ENCODE results near the gene SPTBN1. TPM values are rescaled to one million over a fixed set of nuclear protein-coding genes. Genes with fewer than 3 reads are reported as not detected.

SPTBN1 gene
- total and polyA plus RNA-seq, 8 donors = 28.7 to 475 (median 193) TPM

DNA sequence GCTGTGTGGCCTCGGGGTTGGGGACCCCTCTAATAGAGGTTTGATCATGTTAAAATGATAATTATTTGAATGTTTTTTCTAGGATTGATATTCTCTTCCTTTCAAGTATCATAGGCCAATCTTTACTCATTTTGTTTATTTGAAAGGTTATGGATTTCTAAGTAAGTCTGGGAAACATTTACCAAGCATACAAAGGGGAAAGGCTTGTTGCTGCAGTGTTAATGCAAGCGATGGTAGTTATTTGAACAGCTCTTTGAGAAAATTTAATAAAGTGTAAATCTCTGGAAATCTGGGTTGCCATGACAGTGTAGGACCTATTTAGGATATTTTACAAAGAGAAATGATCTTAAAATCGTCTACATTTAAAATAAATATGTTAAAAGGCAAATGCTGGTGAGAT lies 56.1 kb downstream of the SPTBN1 start:
- no peak for TF ChIP-seq POLR2AphosphoS5 (IDR thresholded peaks at IDR 0.05)
- TF ChIP-seq POLR2A (IDR thresholded peaks at IDR 0.05) = no peak
- no peak for TF ChIP-seq EP300 (IDR thresholded peaks at IDR 0.05)
- TF ChIP-seq, protein P1, sequence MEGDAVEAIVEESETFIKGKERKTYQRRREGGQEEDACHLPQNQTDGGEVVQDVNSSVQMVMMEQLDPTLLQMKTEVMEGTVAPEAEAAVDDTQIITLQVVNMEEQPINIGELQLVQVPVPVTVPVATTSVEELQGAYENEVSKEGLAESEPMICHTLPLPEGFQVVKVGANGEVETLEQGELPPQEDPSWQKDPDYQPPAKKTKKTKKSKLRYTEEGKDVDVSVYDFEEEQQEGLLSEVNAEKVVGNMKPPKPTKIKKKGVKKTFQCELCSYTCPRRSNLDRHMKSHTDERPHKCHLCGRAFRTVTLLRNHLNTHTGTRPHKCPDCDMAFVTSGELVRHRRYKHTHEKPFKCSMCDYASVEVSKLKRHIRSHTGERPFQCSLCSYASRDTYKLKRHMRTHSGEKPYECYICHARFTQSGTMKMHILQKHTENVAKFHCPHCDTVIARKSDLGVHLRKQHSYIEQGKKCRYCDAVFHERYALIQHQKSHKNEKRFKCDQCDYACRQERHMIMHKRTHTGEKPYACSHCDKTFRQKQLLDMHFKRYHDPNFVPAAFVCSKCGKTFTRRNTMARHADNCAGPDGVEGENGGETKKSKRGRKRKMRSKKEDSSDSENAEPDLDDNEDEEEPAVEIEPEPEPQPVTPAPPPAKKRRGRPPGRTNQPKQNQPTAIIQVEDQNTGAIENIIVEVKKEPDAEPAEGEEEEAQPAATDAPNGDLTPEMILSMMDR (IDR thresholded peaks at IDR 0.05) = no peak
- Histone ChIP-seq H3K27ac (no peak overlapping the region), H3K9me3 (no peaks in the 10 kb centered on the region), H3K4me1 (peaks cover 0 to 29% (median 11%) of the 10 kb centered on the region in 4 donors), H3K36me3 (no peaks in the 10 kb centered on the region), H3K4me3 (no peak overlapping the region), H3K27me3 (no peaks in the 10 kb centered on the region)
- 73 to 84% (median 76%) methylated on average over 3 of the region's 3 CpGs for WGBS, 5 donors
- no peak for DNase-seq
- intact Hi-C loops (cut with DNase I; ENCODE audit: low total_unique reads) = no loop called here

DNA sequence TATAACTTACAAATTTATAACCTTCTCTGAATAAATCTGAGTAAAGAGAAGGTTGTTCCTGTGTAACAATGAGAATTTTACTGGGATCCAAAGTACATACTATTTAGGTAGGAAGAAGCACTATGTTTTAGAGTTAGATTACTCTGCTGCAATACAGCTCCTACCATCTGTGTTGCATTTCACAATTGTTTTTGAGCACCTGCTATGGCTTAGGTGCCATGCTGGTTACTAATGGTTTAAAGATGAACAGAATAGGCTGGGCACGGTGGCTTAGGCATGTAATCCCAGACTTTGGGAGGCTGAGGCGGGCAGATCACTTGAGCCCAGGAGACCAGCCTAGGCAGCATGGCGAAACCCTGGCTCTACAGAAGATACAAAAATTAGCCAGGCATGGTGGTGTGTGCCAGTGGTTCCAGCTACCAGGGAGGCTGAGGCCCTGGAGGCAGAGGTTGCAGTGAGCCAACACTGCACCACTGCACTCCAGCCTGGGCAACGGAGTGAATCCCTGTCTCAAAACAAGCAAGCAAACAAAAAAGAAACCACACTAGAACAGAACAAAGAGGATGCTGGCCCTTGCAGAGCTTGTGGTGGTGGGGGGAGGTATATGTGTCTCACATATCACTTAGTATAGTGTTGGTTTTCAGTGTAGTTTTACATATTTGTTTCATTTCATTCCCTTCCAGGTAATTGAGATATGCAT lies 56.7 kb downstream of the SPTBN1 start:
- peaks cover 0 to 32% (median 13%) of the 10 kb centered on the region in 4 donors for H3K4me1 ChIP-seq
- no peak for DNase-seq
- H3K27ac ChIP-seq = no peak overlapping the region
- no peaks in the 10 kb centered on the region for H3K9me3 ChIP-seq
- H3K27me3 ChIP-seq = no peaks in the 10 kb centered on the region
- intact Hi-C loops (cut with DNase I; ENCODE audit: low total_unique reads) = no loop called here
- TF ChIP-seq EP300 (IDR thresholded peaks at IDR 0.05) (no peak), POLR2AphosphoS5 (IDR thresholded peaks at IDR 0.05) (no peak), POLR2A (IDR thresholded peaks at IDR 0.05) (no peak)
- TF ChIP-seq, protein P1 (IDR thresholded peaks at IDR 0.05) = no peak
- no peaks in the 10 kb centered on the region for H3K36me3 ChIP-seq
- no peak overlapping the region for H3K4me3 ChIP-seq
- WGBS, 5 donors = 80 to 87% (median 84%) methylated on average over 4 of the region's 4 CpGs

DNA sequence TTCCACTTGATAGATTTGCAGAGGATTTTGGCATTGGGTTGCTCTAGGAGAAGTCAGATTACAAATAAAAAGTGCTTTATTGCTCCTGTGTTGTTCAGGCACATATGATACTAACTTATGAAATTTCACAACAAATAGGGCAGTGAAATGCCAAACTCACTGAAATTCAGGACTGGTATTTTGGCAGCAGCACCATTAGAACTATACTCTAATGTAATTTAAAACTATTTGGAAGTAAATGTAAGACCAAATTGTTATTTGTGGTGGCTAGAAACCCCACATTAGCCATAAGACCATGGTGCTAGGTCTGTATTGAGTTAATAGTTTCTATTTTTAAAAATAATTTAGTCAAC lies 57.2 kb downstream of the SPTBN1 start:
- TF ChIP-seq, protein P1 (IDR thresholded peaks at IDR 0.05) = no peak
- no peak for TF ChIP-seq POLR2AphosphoS5 (IDR thresholded peaks at IDR 0.05)
- TF ChIP-seq EP300 (IDR thresholded peaks at IDR 0.05) = no peak
- no peak for TF ChIP-seq POLR2A (IDR thresholded peaks at IDR 0.05)
- Histone ChIP-seq H3K27ac (no peak overlapping the region), H3K36me3 (no peaks in the 10 kb centered on the region), H3K4me1 (peaks cover 0 to 37% (median 13%) of the 10 kb centered on the region in 4 donors), H3K27me3 (no peaks in the 10 kb centered on the region), H3K9me3 (no peaks in the 10 kb centered on the region), H3K4me3 (no peak overlapping the region)
- DNase-seq = no peak
- intact Hi-C loops (cut with DNase I; ENCODE audit: low total_unique reads) = no loop called here

DNA sequence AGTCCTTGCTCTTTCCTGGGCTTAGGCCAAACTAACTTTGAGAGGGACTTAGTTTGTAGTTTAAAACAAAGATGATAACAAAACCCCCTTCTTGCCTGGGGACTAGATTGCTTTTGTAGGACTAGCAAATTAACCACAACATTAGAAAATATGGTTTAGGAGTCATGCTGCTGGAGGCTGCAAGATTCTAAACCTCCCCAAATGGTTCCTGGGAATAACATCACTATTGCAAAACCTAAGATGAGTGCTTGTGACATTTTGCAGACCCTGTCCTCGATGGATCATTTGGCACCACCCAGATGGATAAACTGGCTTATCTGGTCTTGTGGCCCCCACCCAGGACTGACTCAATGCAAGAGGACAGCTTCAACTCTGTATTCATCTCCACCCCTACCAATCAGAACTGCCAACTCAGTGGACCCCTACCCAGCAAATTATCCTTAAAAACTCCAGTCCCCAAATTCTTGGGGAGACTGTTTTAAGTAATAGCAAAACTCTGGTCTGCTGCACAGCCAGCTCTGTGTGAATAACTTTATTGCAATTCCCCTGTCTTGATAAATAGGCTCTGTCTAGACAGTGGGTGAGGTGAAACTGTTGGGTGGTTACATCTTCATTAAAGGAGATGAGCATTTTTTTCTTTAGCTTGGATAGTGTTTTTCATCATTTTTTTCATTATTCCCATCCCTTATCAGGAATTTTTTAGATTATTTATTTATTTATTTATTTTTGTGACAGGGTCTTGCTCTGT lies 58.9 kb downstream of the SPTBN1 start:
- Histone ChIP-seq H3K9me3 (no peaks in the 10 kb centered on the region), H3K27me3 (no peaks in the 10 kb centered on the region), H3K4me1 (peaks cover 0 to 49% (median 21%) of the 10 kb centered on the region in 4 donors), H3K4me3 (no peak overlapping the region), H3K36me3 (no peaks in the 10 kb centered on the region), H3K27ac (no peak overlapping the region)
- WGBS, 5 donors = 29 to 56% (median 42%) methylated on average over 1 of the region's 1 CpG
- TF ChIP-seq POLR2A (IDR thresholded peaks at IDR 0.05) (no peak), POLR2AphosphoS5 (IDR thresholded peaks at IDR 0.05) (no peak), EP300 (IDR thresholded peaks at IDR 0.05) (no peak)
- TF ChIP-seq, protein P1 (IDR thresholded peaks at IDR 0.05) = no peak
- intact Hi-C loops (cut with DNase I; ENCODE audit: low total_unique reads) = no loop called here
- DNase-seq = no peak

Data from stomach (tissue), 9 donors.